HCT116 (cell line): Measurements from ENCODE around the gene CTSE. TPM values are rescaled to one million over a fixed set of nuclear protein-coding genes. Genes with fewer than 3 reads are reported as not detected.

Experiments used
- ATAC-seq: fragments of 200-7000 bp; cut with Tn5 transposase; 2 replicates; pipeline ENCODE4 v1.9.1; 2020; ENCODE audit warnings: mild to moderate bottlenecking, moderate library complexity
- BruUV-seq: library from RNA; stranded (reverse); fragments of 400-500 nt; replicated peaks from 2 replicates; lab custom pipeline; 2021; lab: Mats Ljungman, UMichigan
- CTCF ChIA-PET: fragments of 300-600 bp; sonication (Branson Sonifier 250); formaldehyde crosslinking; loops from one replicate; lab custom pipeline; 2021; ENCODE audit warnings: antibody characterized with exemption; lab: Charles Lee
- POLR2A ChIA-PET: fragments of 300-600, 350-600 bp; sonication (Branson Sonifier 250); formaldehyde crosslinking; loops from one replicate; lab custom pipeline; 2021; ENCODE audit warnings: antibody characterized with exemption; lab: Charles Lee
- RAD21 ChIA-PET, 2 experiments: fragments of 300-600 bp; sonication (Branson Sonifier 250); formaldehyde crosslinking; loops; one replicate each; lab custom pipeline; 2023; ENCODE audit warnings: low total read pairs in 2 of 2; ENCODE audit not compliant: uncharacterized antibody in 2 of 2, unreplicated experiment in 2 of 2, low non-redundant PET in 1 of 2; lab: Charles Lee
- DNase-seq: peaks from one replicate; pipeline ENCODE4 v3.0.0-alpha.2; 2010; ENCODE audit warnings: low read depth, low spot score
- H2AFZ ChIP-seq: fragments of 200-600 bp; shearing (Covaris generic), sonication (generic); 2 replicates; pipeline ENCODE4 v1.6.1; 2017; ENCODE audit warnings: low read depth, mixed run types, mixed read lengths, antibody characterized with exemption, low read length; ENCODE audit not compliant: poor library complexity, severe bottlenecking
- H3K27ac ChIP-seq: 2 replicates; pipeline ENCODE4 v1.5.1; 2012; ENCODE audit warnings: low read depth, low read length
- H3K27me3 ChIP-seq: fragments of 200-600 bp; sonication (generic); 2 replicates; pipeline ENCODE4 v1.6.1; 2016; ENCODE audit warnings: mixed run types, low read length, mixed read lengths; ENCODE audit not compliant: insufficient read depth
- H3K36me3 ChIP-seq, 2 experiments: fragments of 200-500 bp in 1 of 2; fragments of 200-600 bp in 1 of 2; sonication (Bioruptor generic) in 1 of 2; sonication (generic) in 1 of 2; 2 replicates each; pipeline versions ENCODE4 v1.5.1 to v1.6.1; 2014 to 2016; ENCODE audit warnings: low read length in 2 of 2, inconsistent platforms in 1 of 2, mixed read lengths in 1 of 2, mixed run types in 1 of 2; ENCODE audit not compliant: insufficient read depth in 2 of 2, control insufficient read depth in 1 of 2
- H3K4me1 ChIP-seq, 2 experiments: fragments of 200-600 bp in 1 of 2; sonication (generic) in 1 of 2; 2 replicates each; pipeline versions ENCODE4 v1.5.1 to v1.6.1; 2012 to 2017; ENCODE audit warnings: low read length in 2 of 2, inconsistent platforms in 1 of 2, mild to moderate bottlenecking in 1 of 2, mixed read lengths in 1 of 2, mixed run types in 1 of 2, moderate library complexity in 1 of 2; ENCODE audit not compliant: insufficient read depth in 2 of 2, control insufficient read depth in 1 of 2
- H3K4me2 ChIP-seq: fragments of 200-600 bp; sonication (generic); 2 replicates; pipeline ENCODE4 v1.6.1; 2017; ENCODE audit warnings: mixed run types, low read length, mixed read lengths
- H3K4me3 ChIP-seq, 2 experiments: fragments of 200-600 bp in 1 of 2; sonication (generic) in 1 of 2; replicated peaks in 1 of 2; 2 replicates each; pipeline ENCODE4 v1.5.1; 2011 to 2016; ENCODE audit warnings: low read length in 2 of 2, control low read depth in 1 of 2, low read depth in 1 of 2, mild to moderate bottlenecking in 1 of 2, mixed read lengths in 1 of 2, mixed run types in 1 of 2
- H3K79me2 ChIP-seq: fragments of 200-600 bp; sonication (generic); 2 replicates; pipeline ENCODE4 v1.6.1; 2017; ENCODE audit warnings: mild to moderate bottlenecking, mixed run types, low read length, moderate library complexity, mixed read lengths; ENCODE audit not compliant: insufficient read depth
- H3K9ac ChIP-seq: fragments of 200-600 bp; sonication (generic); 2 replicates; pipeline ENCODE4 v1.6.1; 2016; ENCODE audit warnings: low read length, mixed read lengths
- H3K9me2 ChIP-seq: fragments of 200-600 bp; sonication (generic), shearing (Covaris generic); 2 replicates; pipeline ENCODE4 v1.6.1; 2017; ENCODE audit warnings: mixed run types, mild to moderate bottlenecking, moderate library complexity; ENCODE audit not compliant: insufficient read depth
- H3K9me3 ChIP-seq, 2 experiments: fragments of 200-500 bp in 1 of 2; fragments of 200-600 bp in 1 of 2; sonication (Bioruptor generic) in 1 of 2; sonication (generic) in 1 of 2; 2 replicates each; pipeline ENCODE4 v1.6.1; 2014 to 2017; ENCODE audit warnings: low read length in 2 of 2, mixed read lengths in 2 of 2, inconsistent platforms in 1 of 2, low read depth in 1 of 2, mild to moderate bottlenecking in 1 of 2, mixed run types in 1 of 2, moderate library complexity in 1 of 2; ENCODE audit not compliant: control insufficient read depth in 1 of 2, insufficient read depth in 1 of 2
- H4K20me1 ChIP-seq: fragments of 200-600 bp; sonication (generic), shearing (Covaris generic); 2 replicates; pipeline ENCODE4 v1.6.1; 2017; ENCODE audit warnings: mixed run types, mild to moderate bottlenecking, moderate library complexity; ENCODE audit not compliant: insufficient read depth
- EGR1 ChIP-seq: IDR thresholded peaks from 2 replicates; pipeline ENCODE4 v1.6.1; 2012; ENCODE audit warnings: low read depth
- ELF1 ChIP-seq: IDR thresholded peaks from 2 replicates; pipeline ENCODE4 v1.6.1; 2012; ENCODE audit warnings: low read depth, borderline replicate concordance
- EZH2 ChIP-seq: fragments of 200-600 bp; sonication (generic); IDR thresholded peaks from 2 replicates; pipeline ENCODE4 v1.6.1; 2017; ENCODE audit warnings: antibody characterized with exemption, mixed run types
- FOSL1 ChIP-seq: IDR thresholded peaks from 2 replicates; pipeline ENCODE4 v1.6.1; 2012; ENCODE audit warnings: low read depth
- JUND ChIP-seq: IDR thresholded peaks from 2 replicates; pipeline ENCODE4 v1.6.1; 2012
- POLR2AphosphoS5 ChIP-seq: IDR thresholded peaks from 2 replicates; pipeline ENCODE4 v1.6.1; 2011; ENCODE audit warnings: mild to moderate bottlenecking, low read depth, low read length, moderate library complexity
- SIN3A ChIP-seq: IDR thresholded peaks from 2 replicates; pipeline ENCODE4 v1.6.1; 2012; ENCODE audit warnings: low read depth
- SRF ChIP-seq: IDR thresholded peaks from 2 replicates; pipeline ENCODE4 v1.6.1; 2012; ENCODE audit warnings: low read depth
- ZFX ChIP-seq: fragments of 450-650 bp; IDR thresholded peaks from 2 replicates; pipeline ENCODE4 v1.6.1; 2017
- ZNF274 ChIP-seq: fragments of 200-500 bp; sonication (Bioruptor generic); IDR thresholded peaks from 2 replicates; pipeline ENCODE4 v1.6.1; 2014; ENCODE audit warnings: mild to moderate bottlenecking, low read depth, low read length, inconsistent platforms
- intact Hi-C: fragments of 100-400 bp; cut with micrococcal nuclease; formaldehyde crosslinking; loops from 2 replicates; pipeline ENCODE4 v1.10.0; 2022
- total RNA-seq: library from RNA; stranded (reverse); gene quantifications from one replicate; pipeline ENCODE4 v1.2.1, GENCODE V29; 2021; ENCODE audit not compliant: unreplicated experiment
- TF ChIP-seq, protein P1 (sequence below), 3 experiments: fragments of 200-600 bp in 1 of 3; sonication (generic) in 1 of 3; IDR thresholded peaks in 2 of 3; conservative IDR thresholded peaks in 1 of 3; 2 replicates each; pipeline ENCODE4 v1.5.1; 2012 to 2017; ENCODE audit warnings: low read depth in 2 of 3, low read length in 2 of 3, antibody characterized with exemption in 1 of 3, borderline replicate concordance in 1 of 3, control low read depth in 1 of 3, mild to moderate bottlenecking in 1 of 3, mixed read lengths in 1 of 3, mixed run types in 1 of 3, moderate library complexity in 1 of 3; ENCODE audit not compliant: insufficient read depth in 1 of 3
- TF ChIP-seq, protein P2 (sequence below): IDR thresholded peaks from 2 replicates; pipeline ENCODE4 v1.6.1; 2012
- TF ChIP-seq, protein P3 (sequence below): IDR thresholded peaks from 2 replicates; pipeline ENCODE4 v1.6.1; 2011; ENCODE audit warnings: mild to moderate bottlenecking, low read length, moderate library complexity; ENCODE audit not compliant: insufficient replicate concordance; ENCODE audit errors: extremely low read depth

CTSE gene
- total RNA-seq, 1 experiment from 2014 or later, result 0.12 TPM

DNA sequence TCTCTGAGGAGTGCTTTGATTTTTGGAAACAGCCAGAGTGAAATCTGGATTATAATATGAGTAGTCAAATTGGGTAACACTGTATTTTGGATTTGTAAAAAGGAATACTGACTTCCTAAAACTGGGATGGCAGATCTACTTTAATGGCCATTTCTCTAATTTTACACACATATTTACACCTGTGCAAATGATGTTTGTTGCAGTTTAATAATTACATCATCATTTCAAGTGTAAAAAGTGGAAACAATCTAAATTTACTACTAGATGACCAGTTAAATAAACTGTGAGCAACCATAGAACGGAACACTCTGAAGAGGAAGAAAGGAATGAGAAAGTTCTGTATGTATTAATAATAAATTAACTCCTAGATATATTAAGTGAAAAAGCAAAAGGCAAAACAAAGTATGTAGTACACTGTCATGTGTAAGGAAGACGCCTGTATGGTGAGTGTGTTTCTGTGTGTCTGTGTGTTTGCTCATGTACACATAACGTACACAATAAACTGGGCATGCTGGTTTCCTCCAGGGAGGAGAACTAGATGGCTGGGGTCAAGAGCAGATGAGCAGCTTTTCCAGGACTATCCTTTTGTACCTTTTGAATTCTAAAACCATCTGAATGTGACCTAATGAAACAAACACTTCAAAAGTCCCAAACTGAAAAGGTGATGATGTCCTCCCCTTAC lies 26.4 kb upstream of the CTSE start:
- H3K36me3 ChIP-seq, result no peaks in the 10 kb centered on the region
- H3K79me2 ChIP-seq, result no peaks in the 10 kb centered on the region
- no peak for TF ChIP-seq ZNF274
- no peak for TF ChIP-seq EZH2
- no peak for TF ChIP-seq SRF
- TF ChIP-seq ELF1, result no peak
- no peak for TF ChIP-seq POLR2AphosphoS5
- TF ChIP-seq, protein P1, sequence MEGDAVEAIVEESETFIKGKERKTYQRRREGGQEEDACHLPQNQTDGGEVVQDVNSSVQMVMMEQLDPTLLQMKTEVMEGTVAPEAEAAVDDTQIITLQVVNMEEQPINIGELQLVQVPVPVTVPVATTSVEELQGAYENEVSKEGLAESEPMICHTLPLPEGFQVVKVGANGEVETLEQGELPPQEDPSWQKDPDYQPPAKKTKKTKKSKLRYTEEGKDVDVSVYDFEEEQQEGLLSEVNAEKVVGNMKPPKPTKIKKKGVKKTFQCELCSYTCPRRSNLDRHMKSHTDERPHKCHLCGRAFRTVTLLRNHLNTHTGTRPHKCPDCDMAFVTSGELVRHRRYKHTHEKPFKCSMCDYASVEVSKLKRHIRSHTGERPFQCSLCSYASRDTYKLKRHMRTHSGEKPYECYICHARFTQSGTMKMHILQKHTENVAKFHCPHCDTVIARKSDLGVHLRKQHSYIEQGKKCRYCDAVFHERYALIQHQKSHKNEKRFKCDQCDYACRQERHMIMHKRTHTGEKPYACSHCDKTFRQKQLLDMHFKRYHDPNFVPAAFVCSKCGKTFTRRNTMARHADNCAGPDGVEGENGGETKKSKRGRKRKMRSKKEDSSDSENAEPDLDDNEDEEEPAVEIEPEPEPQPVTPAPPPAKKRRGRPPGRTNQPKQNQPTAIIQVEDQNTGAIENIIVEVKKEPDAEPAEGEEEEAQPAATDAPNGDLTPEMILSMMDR (IDR thresholded peaks at IDR 0.05 in 2 of 3, conservative IDR thresholded peaks at IDR 0.05 in 1 of 3; ENCODE audit: borderline replicate concordance in 1 of 3, insufficient read depth in 1 of 3, low read depth in 2 of 3, low read length in 2 of 3), result no peak
- TF ChIP-seq ZFX, result no peak
- TF ChIP-seq, protein P2, sequence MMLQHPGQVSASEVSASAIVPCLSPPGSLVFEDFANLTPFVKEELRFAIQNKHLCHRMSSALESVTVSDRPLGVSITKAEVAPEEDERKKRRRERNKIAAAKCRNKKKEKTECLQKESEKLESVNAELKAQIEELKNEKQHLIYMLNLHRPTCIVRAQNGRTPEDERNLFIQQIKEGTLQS, result no peak
- no peak for TF ChIP-seq FOSL1
- no peak for TF ChIP-seq EGR1
- no peak for TF ChIP-seq SIN3A
- no peak for TF ChIP-seq JUND
- TF ChIP-seq, protein P3, sequence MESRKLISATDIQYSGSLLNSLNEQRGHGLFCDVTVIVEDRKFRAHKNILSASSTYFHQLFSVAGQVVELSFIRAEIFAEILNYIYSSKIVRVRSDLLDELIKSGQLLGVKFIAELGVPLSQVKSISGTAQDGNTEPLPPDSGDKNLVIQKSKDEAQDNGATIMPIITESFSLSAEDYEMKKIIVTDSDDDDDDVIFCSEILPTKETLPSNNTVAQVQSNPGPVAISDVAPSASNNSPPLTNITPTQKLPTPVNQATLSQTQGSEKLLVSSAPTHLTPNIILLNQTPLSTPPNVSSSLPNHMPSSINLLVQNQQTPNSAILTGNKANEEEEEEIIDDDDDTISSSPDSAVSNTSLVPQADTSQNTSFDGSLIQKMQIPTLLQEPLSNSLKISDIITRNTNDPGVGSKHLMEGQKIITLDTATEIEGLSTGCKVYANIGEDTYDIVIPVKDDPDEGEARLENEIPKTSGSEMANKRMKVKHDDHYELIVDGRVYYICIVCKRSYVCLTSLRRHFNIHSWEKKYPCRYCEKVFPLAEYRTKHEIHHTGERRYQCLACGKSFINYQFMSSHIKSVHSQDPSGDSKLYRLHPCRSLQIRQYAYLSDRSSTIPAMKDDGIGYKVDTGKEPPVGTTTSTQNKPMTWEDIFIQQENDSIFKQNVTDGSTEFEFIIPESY, result no peak
- intact Hi-C loops, result no loop called here
- H3K4me2 ChIP-seq, result no peak overlapping the region
- no peak overlapping the region for H3K9ac ChIP-seq
- no peaks in the 10 kb centered on the region for H4K20me1 ChIP-seq
- H3K9me3 ChIP-seq, result no peaks in the 10 kb centered on the region
- no peak overlapping the region for H3K4me3 ChIP-seq
- CTCF ChIA-PET, result no interaction called here
- DNase-seq, result no peak
- BruUV-seq, result no TSS peak
- ATAC-seq, result no peak
- H3K9me2 ChIP-seq, result no peaks in the 10 kb centered on the region
- POLR2A ChIA-PET, result no interaction called here
- RAD21 ChIA-PET, result no interaction called here
- H3K27me3 ChIP-seq, result no peaks in the 10 kb centered on the region
- no peaks in the 10 kb centered on the region for H3K4me1 ChIP-seq
- no peak overlapping the region for H3K27ac ChIP-seq
- H2AFZ ChIP-seq, result no peak overlapping the region
